Measurements from ENCODE around the gene FAM124B.

FAM124B gene

GRCh38 chr2:224359569-224359968 is 42.3 kb downstream of the FAM124B start:
- Mint-ChIP-seq H3K4me1 (no peaks in the 10 kb centered on the region), H3K36me3 (no peaks in the 10 kb centered on the region), H3K4me3 (no peak overlapping the region), H3K27ac (no peak overlapping the region), H3K9me3 (no peaks in the 10 kb centered on the region), H3K27me3 (peaks cover 8 to 10% of the 10 kb centered on the region in 2 donors)
- DNase-seq, result no peak
- ATAC-seq (replicated peaks), result no peak

DNA sequence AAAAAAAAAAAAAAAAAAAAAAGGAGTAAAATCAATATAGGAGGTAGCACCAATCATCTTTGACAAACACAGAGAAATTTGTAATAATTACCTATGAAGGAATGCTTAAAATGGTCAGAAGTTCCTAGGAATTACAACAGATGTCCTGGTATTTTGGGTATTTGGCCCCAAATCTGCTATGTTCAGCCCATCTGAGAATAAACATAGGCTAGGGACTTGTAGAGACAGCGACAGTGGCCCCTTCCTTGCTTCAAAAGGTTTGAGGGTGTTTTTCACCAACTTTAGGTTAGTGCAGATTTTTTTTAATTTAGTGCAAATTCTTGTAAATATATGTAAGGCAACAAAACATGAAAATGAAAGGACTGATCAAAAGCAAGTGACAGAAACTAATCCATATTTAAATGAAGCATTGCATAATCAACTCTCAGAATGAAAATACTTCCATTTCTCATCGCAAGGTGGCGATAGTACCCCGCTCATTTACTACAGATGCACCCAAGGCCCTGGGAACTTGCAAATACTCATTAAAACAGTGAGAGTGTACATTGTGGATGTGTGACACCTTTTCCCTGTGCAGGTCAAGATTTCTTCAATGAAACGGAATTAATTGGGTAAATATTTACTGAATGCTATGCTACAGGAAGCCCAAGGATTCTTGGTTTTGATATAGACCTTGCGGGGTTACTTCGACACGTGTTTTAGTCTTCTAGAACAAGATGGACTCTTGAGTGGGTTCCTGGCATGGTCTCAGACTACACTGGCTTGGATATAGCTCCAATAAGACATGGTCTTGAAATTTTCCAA is 44.6 kb downstream of the FAM124B start:
- DNase-seq (peak; percentile 32), ATAC-seq (replicated peaks) (peak; percentile 73 to 82)
- no peaks in the 10 kb centered on the region for H3K9me3 Mint-ChIP-seq
- no peaks in the 10 kb centered on the region for H3K36me3 Mint-ChIP-seq
- H3K27me3 Mint-ChIP-seq, result peaks cover 19 to 27% of the 10 kb centered on the region in 2 donors
- H3K4me1 Mint-ChIP-seq, result no peaks in the 10 kb centered on the region
- H3K4me3 Mint-ChIP-seq, result no peak overlapping the region
- no peak overlapping the region for H3K27ac Mint-ChIP-seq

DNA sequence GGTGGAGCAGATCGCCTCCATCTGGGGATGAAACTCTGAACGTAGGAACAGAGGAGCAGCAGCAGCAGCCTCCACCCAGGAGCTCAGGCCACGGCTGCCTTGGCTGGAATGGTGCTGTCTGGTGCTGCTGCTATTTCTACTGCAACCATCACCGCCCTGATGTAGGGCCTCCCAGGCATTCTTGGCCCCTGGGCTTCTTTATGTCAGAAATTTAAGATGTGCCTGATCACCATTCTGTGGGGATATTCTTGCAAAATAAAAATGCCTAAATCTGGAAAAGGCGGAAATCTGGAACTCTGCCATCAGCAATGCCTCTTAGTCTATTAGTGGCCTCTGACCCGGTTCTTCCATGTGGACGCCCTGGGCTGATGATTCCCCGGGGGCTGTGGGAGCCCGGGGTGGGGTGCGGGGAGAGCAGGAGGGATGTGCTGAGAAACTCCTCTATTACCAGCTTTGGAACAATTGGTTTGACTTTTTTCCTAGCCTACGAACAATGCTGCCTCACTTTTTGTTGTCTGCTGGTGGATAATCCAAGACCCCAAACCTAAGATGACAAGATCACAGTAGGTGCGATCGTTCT is 47.2 kb downstream of the FAM124B start:
- Mint-ChIP-seq H3K4me3 (no peak overlapping the region), H3K27me3 (peaks cover 15 to 36% of the 10 kb centered on the region in 2 donors), H3K36me3 (no peaks in the 10 kb centered on the region), H3K9me3 (no peaks in the 10 kb centered on the region), H3K4me1 (no peaks in the 10 kb centered on the region), H3K27ac (no peak overlapping the region)
- no peak for DNase-seq
- no peak for ATAC-seq (replicated peaks)

DNA sequence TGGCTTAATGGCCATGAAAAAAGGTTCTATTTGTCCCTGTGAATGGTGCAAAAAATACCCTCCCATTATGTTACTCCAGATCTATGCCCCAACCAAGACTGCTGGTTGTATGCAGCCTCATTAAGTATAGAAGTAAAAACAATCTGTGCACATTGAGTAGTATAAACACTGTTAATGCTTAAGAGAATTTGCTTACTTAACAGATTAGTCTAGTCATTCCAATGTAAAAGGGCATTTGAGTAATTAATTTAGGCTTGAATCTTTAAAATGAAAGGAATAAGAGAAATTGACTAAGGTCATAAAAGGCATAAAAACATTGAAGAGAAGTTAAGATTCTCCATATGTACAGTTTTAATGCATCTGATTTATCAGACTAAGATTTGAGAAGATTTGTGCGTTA is 51.2 kb downstream of the FAM124B start:
- H3K4me1 Mint-ChIP-seq, result no peaks in the 10 kb centered on the region
- DNase-seq, result no peak
- H3K36me3 Mint-ChIP-seq, result no peaks in the 10 kb centered on the region
- peaks cover 23 to 45% of the 10 kb centered on the region in 2 donors for H3K27me3 Mint-ChIP-seq
- H3K9me3 Mint-ChIP-seq, result no peaks in the 10 kb centered on the region
- no peak overlapping the region for H3K27ac Mint-ChIP-seq
- ATAC-seq (replicated peaks), result no peak
- no peak overlapping the region for H3K4me3 Mint-ChIP-seq

DNA sequence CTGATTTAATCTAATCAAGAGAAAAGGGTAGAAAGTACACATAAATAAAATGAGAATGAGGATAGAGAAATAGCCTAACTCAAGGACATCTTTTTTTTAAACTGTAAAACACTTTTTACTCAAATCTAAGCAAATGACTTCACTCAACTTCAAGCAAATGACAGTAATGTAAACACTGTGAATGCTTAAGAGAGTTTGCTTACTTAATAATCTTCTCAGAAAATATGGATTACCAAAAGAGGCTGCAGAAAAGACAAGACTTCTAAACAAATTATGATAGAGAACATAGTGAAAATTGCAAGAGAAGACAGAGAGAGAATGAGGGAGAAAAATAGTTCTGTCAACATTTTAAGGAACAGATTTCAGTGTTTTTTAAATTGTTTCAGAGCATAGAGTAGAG is 52.5 kb downstream of the FAM124B start:
- ATAC-seq (replicated peaks), result no peak
- DNase-seq, result no peak
- no peaks in the 10 kb centered on the region for H3K4me1 Mint-ChIP-seq
- H3K9me3 Mint-ChIP-seq, result peaks cover 0 to 1% of the 10 kb centered on the region in 2 donors
- no peaks in the 10 kb centered on the region for H3K36me3 Mint-ChIP-seq
- no peak overlapping the region for H3K4me3 Mint-ChIP-seq
- peaks cover 21 to 34% of the 10 kb centered on the region in 2 donors for H3K27me3 Mint-ChIP-seq
- no peak overlapping the region for H3K27ac Mint-ChIP-seq

- peaks cover 12 to 25% of the 10 kb centered on the region in 2 donors for H3K27me3 Mint-ChIP-seq
- no peaks in the 10 kb centered on the region for H3K4me1 Mint-ChIP-seq
- H3K36me3 Mint-ChIP-seq, result no peaks in the 10 kb centered on the region
- H3K27ac Mint-ChIP-seq, result no peak overlapping the region
- peaks cover 0 to 1% of the 10 kb centered on the region in 2 donors for H3K9me3 Mint-ChIP-seq
- no peak for ATAC-seq (replicated peaks)
- H3K4me3 Mint-ChIP-seq, result no peak overlapping the region
- no peak for DNase-seq
These were observed 54.5 kb downstream of the FAM124B start for GRCh38 chr2:224347176-224348051.

- Mint-ChIP-seq H3K9me3 (peaks cover 0 to 1% of the 10 kb centered on the region in 2 donors), H3K4me3 (no peak overlapping the region), H3K27ac (no peak overlapping the region), H3K4me1 (no peaks in the 10 kb centered on the region), H3K36me3 (no peaks in the 10 kb centered on the region), H3K27me3 (peaks cover 12 to 15% of the 10 kb centered on the region in 2 donors)
- DNase-seq (no peak), ATAC-seq (replicated peaks) (no peak)
These were observed 56.4 kb downstream of the FAM124B start for GRCh38 chr2:224345492-224345891.

- ATAC-seq (replicated peaks) (no peak), DNase-seq (no peak)
- no peak overlapping the region for H3K4me3 Mint-ChIP-seq
- peaks cover 9 to 13% of the 10 kb centered on the region in 2 donors for H3K27me3 Mint-ChIP-seq
- peaks cover 0 to 1% of the 10 kb centered on the region in 2 donors for H3K9me3 Mint-ChIP-seq
- H3K27ac Mint-ChIP-seq, result no peak overlapping the region
- H3K4me1 Mint-ChIP-seq, result no peaks in the 10 kb centered on the region
- H3K36me3 Mint-ChIP-seq, result no peaks in the 10 kb centered on the region
These were observed 58.7 kb downstream of the FAM124B start for GRCh38 chr2:224343226-224343625.

GRCh38 chr2:224335991-224336390 is 65.9 kb downstream of the FAM124B start:
- no peak for DNase-seq
- peaks cover 5 to 16% of the 10 kb centered on the region in 2 donors for H3K27me3 Mint-ChIP-seq
- H3K9me3 Mint-ChIP-seq, result peaks cover 0 to 2% of the 10 kb centered on the region in 2 donors
- ATAC-seq (replicated peaks), result no peak
- no peak overlapping the region for H3K4me3 Mint-ChIP-seq
- H3K36me3 Mint-ChIP-seq, result no peaks in the 10 kb centered on the region
- no peak overlapping the region for H3K27ac Mint-ChIP-seq
- no peaks in the 10 kb centered on the region for H3K4me1 Mint-ChIP-seq

GRCh38 chr2:224334726-224335125 is 67.2 kb downstream of the FAM124B start:
- no peak overlapping the region for H3K27ac Mint-ChIP-seq
- H3K4me1 Mint-ChIP-seq, result no peaks in the 10 kb centered on the region
- H3K36me3 Mint-ChIP-seq, result no peaks in the 10 kb centered on the region
- no peak for ATAC-seq (replicated peaks)
- no peak for DNase-seq
- peaks cover 9 to 16% of the 10 kb centered on the region in 2 donors for H3K27me3 Mint-ChIP-seq
- H3K9me3 Mint-ChIP-seq, result peaks cover 0 to 2% of the 10 kb centered on the region in 2 donors
- H3K4me3 Mint-ChIP-seq, result no peak overlapping the region

GRCh38 chr2:224333726-224334482 is 68.0 kb downstream of the FAM124B start:
- peaks cover 0 to 2% of the 10 kb centered on the region in 2 donors for H3K9me3 Mint-ChIP-seq
- no peak overlapping the region for H3K27ac Mint-ChIP-seq
- H3K27me3 Mint-ChIP-seq, result peaks cover 9 to 16% of the 10 kb centered on the region in 2 donors
- ATAC-seq (replicated peaks), result no peak
- H3K4me3 Mint-ChIP-seq, result no peak overlapping the region
- no peaks in the 10 kb centered on the region for H3K36me3 Mint-ChIP-seq
- H3K4me1 Mint-ChIP-seq, result no peaks in the 10 kb centered on the region
- DNase-seq, result no peak

GRCh38 chr2:224331698-224332097 is 70.2 kb downstream of the FAM124B start:
- Mint-ChIP-seq H3K9me3 (peaks cover 0 to 2% of the 10 kb centered on the region in 2 donors), H3K27ac (no peak overlapping the region), H3K4me1 (no peaks in the 10 kb centered on the region), H3K36me3 (no peaks in the 10 kb centered on the region), H3K4me3 (no peak overlapping the region), H3K27me3 (peaks cover 21 to 27% of the 10 kb centered on the region in 2 donors)
- DNase-seq, result no peak
- ATAC-seq (replicated peaks), result no peak

- H3K36me3 Mint-ChIP-seq, result no peaks in the 10 kb centered on the region
- H3K27me3 Mint-ChIP-seq, result peaks cover 21 to 32% of the 10 kb centered on the region in 2 donors
- H3K9me3 Mint-ChIP-seq, result no peaks in the 10 kb centered on the region
- no peaks in the 10 kb centered on the region for H3K4me1 Mint-ChIP-seq
- ATAC-seq (replicated peaks), result no peak
- H3K27ac Mint-ChIP-seq, result no peak overlapping the region
- H3K4me3 Mint-ChIP-seq, result no peak overlapping the region
- DNase-seq, result no peak
These were observed 73.1 kb downstream of the FAM124B start for GRCh38 chr2:224328798-224329197.
